HG03045 (cell line): Measurements from ENCODE around the gene GDAP2.
"Not testable (repeated sequence)": the region's sequence is repeated elsewhere in the genome, so short reads cannot be mapped to it uniquely, and the experiment has no call there.

Source experiments
- ATAC-seq: cut with Tn5 transposase; IDR thresholded peaks from one replicate; pipeline ENCODE4 v1.9.1; 2021; ENCODE audit warnings: mild to moderate bottlenecking, moderate library complexity; ENCODE audit not compliant: unreplicated experiment

Gene GDAP2, protein sequence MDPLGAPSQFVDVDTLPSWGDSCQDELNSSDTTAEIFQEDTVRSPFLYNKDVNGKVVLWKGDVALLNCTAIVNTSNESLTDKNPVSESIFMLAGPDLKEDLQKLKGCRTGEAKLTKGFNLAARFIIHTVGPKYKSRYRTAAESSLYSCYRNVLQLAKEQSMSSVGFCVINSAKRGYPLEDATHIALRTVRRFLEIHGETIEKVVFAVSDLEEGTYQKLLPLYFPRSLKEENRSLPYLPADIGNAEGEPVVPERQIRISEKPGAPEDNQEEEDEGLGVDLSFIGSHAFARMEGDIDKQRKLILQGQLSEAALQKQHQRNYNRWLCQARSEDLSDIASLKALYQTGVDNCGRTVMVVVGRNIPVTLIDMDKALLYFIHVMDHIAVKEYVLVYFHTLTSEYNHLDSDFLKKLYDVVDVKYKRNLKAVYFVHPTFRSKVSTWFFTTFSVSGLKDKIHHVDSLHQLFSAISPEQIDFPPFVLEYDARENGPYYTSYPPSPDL

DNA sequence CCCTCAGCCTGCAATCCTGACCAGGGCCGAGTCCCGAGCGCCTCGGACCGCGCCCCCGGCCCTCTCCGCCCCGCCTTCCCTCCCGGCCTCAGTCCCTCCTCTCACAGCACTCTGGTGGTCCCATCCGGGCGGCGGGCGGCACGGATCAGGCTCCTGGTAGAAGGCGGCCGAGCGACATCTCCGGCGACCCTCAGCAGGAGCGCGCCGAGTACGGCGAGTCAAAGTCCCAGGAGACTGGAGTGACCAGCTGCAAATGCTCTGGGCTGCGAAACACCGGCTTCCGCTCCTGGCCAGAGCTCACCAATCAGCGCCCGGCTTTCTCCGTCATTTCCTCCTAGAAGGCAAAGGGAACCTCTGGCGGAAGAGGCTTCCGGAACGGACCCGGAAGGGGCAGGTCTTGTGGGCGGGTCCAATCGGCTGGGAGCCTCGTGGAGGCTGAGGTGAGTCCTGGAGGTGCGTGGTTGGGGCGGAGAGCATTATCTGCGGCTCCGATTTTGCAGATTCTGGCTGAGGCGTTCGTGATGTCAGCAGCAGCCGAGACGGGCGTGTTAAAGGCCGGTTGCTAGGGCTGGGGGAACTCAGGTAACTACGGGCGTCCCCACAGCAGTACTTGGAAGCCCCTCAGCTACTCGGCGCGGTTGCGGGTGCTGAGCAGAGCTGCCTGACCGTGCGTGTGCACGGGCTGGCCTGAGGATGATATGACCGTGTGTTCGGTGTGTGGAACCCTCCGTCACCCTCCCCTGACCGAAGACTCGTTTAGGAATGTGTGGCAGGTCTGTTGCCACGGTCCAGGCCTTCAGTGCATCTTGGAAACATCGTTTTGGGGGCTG is at the start of gene GDAP2, which contains the start of gene WDR3:
TSS of gene GDAP2 (minus strand) at position 279 of the 830 bp plus-strand sequence. CDS start 9,264 bp downstream, outside the sequence.
TSS of gene WDR3 (plus strand) at position 397 of the 830 bp plus-strand sequence. CDS start 3,581 bp downstream, outside the sequence.
- ATAC-seq = peak; percentile 95

DNA sequence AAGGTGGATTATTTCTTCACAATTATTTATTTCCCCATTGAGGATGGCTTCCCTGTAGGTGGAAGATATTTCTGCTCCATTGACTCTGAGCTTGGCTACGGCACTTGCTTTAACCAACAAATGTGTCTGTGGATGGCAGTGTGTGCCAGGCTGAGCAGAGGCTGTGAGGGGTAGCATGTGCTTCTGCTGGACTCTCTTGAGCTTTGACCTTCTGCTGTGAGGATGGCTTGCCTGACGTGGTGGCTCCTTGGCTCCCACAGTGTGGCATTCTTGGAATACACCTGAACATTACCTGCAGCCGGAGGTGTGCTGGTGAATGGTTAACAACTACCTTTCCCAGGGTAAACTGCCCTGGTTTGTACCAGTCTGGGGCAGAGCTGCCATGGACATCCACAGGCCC is 47.0 kb upstream of the GDAP2 start:
- ATAC-seq = no peak

DNA sequence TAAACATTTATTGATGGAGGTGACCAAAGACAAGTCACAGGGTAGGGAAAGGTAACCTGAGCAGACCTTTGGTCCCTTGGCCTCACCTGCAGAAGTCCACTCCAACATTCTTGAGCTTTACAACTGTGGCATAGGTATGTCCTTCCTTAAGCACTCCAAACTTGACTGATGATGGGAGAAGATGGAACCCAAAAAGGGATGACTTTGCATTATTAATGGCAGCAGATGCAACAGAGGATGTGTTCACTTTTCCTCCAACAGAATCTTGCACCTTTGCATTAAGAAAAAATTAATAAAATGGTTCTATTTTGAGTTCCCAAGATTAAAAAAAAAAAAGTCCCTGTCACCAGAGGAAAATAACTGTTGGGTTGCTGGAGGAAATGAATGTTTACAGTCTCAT is 42.4 kb upstream of the GDAP2 start:
- ATAC-seq = no peak

DNA sequence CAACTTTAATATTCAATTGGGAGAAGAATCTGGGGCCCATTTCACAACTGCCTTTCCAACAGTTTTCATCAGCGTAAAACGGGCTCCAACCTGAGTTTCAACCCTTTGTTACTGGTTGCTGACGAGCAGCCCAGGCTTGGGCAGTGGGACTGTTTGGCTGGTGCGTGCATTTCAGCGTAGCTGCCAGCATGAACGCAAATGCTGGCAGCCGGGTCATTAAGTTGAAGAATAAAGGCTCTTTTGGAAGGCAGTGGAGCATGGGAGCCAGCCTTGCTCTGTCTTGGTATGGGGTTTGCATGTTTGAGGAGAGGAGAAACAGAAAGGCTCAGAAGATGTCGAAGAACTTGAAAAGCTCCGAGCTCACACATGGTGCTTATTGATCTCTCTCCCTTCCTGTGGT is 40.8 kb upstream of the GDAP2 start:
- ATAC-seq = no peak

DNA sequence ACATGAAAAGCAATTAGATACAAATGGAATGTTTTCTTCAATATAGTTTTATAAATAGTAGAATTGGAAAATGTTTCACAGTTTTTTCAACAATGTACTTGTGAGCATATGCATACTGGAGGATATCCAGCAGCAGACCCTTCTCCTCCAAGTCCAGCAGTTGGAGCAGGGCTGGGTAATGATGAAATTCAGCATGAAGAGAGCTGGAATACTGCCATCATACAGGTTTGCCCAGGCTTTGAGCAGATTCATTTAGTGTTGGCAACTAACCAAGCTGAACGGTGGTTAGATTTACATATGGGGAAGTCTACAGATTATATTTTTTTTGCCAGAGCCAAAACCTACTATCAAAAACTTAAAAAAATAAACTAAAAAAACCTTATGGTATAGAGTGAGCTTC is 38.5 kb upstream of the GDAP2 start:
- no peak for ATAC-seq

DNA sequence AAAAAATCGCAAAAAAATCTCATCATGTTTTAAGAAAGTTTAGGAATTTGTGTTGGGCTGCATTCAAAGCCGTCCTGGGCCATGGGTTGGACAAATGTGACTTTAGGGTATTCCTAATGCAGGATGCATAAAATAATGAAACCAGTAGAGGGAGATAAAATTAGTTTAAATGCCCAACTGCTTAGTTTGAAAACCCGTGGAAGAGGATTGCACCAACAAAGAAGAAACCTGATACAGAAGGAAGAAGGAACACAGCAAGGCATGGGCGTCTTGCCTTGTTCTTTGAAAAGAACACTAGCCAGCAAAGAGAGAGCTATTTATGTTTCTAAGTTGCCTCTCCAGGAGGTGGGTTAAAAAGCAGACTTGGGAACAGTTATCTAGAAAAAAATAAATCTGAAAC is 38.1 kb upstream of the GDAP2 start:
- no peak for ATAC-seq

DNA sequence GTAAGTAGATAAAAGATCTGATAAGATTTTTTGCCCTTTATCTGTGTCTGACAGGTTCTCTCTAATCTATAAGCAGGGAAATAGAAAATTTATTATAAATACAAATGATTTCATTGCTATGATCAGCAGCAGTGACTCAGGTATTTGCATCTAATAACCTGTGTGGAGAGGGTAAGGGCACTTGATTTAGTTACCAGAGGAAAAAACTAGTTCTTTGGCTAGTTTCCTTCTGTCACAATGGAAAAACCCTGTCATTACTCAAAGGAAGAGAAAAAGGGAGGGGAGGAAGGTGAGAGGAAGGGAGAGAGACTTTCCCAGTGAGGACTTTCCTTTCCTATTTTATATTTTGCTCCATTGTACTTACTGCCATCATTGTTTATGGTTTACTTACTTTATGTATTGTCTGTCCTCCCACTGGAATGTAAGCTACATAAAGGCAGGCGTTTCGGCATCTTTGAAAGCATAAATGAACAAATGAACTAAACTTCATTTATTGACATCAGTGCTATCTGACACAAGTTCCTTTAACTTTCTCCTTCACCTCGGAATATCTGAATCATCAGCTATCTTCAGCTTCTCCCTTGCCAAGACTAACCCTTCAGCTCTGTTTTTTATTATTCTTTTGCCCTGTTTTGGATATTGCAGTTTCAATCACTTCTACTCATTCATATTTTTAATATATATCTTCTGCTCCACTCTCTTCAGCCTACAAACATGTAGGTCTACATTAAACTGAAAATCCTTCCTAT is 35.0 kb upstream of the GDAP2 start:
- no peak for ATAC-seq

DNA sequence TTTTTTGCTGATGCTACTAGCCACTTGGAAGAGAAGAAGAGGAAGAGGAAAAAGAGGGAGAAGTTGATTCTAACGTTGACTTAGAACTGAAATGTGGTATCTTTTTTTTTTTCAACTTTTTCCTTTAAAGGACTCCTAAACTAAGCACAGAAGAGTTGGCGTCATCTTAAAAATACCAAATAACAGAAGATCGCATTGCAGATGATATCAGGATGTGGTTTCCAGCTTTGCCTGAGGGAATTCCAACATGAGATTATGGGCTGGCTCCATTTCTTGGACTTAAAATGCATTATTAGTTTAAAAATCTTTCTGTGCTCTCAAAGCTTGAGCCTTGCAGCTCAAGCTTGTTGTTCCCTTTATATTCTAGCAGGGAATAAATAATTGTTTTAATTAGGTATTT is 29.9 kb upstream of the GDAP2 start:
- ATAC-seq = no peak

DNA sequence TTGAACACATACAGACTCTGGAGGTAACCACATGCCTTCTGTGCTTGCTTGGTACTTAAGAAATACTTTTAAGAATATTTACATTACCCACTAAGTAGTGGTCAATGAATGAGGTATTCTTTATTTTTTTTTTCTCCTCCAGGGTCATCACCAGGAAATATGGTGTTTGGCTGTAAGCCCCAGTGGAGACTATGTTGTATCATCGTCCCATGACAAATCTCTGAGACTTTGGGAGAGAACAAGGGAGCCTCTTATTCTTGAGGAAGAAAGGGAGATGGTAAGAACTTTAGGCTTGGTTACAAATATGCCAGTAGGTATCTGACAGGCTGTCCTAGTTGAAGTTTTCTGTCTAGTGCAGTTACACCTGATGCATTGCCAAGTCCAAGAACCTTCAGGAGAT is 23.0 kb upstream of the GDAP2 start:
- no peak for ATAC-seq

DNA sequence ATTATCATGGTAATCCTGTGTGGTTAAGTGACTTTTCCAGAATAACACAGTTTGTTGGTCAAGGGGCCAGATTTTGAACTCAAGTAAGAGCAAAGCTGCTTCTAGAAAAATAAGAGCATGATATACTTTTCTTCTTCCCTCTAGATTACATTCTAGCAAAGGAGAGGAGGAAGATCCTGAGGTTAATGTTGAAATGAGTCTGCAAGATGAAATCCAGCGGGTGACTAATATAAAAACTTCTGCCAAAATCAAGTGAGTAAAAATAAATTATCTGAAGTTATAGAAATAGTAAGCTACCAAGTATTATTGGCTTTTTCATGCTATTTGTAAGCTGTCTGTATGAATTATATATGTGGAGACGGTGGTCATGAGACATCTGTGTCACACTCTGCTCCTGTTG is 12.9 kb upstream of the GDAP2 start:
- ATAC-seq = no peak

DNA sequence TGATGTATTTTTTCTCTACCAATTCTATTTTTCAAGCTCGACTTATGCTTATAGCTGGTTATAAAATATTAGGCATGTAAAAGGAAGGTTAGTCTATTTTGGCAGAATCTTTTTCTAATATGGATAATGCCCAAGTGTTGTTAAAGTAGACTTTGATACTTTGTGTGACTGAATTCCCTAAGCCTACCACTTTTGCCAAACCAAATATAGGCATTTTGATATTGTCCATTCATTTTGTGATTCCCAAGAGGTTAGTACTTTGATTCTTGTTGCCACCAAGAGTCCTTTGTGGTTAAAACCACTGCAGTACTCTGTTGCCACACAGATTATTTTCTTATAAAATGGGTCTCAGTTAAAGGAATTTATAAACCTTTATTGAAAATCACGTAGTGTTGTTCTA is 4.3 kb upstream of the GDAP2 start:
- no peak for ATAC-seq

DNA sequence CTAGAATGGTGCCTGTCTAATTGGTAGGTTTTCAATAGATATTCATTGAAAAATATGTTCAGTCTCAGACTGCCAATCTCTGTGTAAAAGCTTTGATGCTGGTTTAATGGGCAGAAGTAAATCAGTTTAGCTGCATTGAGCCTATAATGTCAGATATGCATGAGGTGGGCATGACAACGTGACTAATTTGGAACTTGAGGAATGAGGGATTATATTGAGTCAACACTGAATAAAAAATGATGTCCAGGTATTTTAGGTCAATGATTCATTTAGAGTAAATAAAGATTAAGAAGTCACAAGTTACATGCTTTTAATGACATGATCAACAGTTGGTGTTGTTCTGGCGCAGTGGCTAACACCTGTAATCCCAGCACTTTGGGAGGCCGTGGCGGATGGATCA is 3.2 kb upstream of the GDAP2 start:
- ATAC-seq = no peak

DNA sequence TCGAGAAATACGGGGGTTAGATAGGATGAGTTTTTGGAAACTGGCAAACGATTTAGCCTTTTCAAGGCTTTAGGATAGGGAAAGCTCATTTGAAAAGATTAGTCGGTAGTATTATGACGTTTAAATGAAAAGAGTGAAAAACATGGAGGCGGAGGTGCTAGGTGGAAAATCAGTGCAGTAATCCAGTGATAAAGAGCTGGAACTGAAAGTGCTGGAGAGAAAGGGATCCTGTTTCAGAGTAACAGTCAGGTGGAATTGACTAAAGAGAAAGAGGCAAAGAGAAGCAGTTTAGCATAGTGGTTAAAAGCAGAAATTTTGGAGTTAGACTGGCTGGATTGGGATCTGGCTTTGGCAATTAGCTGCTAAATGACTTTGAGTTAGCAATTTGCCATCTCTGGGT is 1.1 kb upstream of the GDAP2 start:
- no peak for ATAC-seq

DNA sequence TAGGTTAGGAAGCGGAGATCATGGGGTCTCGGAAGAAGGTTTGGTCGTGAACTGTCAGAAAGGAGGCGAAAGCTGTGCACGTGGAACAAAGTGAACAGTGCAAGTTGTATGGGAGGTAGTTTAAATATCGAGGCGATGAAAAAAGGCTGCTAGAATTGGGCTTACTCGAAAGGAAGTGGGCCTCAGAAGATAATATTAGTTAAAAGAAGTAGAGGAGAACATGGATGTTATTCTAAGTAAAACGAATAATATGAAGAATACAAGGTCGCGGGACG is 689 bp upstream of the GDAP2 start:
- ATAC-seq = no peak

DNA sequence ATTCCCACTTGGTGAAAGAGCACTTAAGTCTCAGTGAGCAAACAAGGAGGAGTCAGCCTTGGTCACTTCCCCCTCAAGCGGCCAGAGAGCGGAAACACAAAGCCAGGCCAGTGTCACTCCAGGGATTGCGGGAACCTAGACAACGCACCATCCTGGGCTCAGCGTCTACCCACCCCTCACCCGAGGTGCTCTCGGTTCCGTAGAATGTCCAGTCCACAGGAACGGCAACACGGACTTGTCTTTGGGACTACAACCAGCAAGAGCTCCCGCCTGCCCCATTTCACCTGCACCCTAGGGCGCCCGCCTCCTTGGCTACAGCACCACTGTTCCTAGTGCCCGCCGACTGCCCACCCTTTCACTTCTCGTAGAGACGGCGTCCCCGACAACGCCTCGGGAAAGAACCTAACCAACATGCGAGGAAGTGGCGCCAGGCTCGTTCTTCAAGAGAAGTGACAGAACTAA is 509 bp downstream of the GDAP2 start:
- ATAC-seq = peak; percentile 45

DNA sequence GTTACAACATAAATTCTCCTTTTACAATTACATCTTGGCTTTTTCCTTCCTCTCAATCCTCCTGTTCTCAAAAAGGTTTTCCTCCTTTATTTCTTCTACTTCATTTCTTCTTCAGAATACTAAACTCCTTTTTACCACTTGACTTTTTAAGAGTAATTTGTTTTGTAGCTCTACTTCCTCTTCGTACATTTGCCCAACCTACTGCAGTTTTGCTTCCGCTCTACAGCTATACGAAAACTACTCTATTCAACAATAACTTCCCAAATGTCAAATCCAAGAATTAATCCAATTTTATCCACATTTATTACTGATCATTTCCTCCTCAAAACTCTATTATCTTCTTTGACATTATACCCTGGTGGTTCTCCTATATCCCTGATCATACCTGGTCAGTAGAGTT is 3.4 kb downstream of the GDAP2 start:
- no peak for ATAC-seq

DNA sequence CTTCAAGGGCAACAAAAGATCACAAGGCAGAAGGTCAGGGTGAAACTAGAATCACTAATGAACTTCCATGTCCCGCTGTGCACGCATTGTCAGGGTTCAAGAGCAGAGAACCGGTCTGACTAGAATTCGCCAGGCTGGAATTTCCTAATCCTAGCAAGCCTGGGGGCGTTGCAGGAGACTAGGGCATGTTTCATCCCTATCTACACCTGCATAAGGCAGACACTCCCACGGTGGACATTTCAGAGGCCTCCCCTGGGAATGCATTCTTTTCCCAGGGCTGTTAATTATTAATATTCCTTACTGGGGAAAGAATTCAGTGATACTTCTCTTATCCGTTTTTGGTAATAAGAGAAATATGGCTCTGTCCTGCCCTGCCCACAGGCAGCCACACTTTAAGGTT is 6.7 kb downstream of the GDAP2 start:
- ATAC-seq = not testable (repeated sequence)

DNA sequence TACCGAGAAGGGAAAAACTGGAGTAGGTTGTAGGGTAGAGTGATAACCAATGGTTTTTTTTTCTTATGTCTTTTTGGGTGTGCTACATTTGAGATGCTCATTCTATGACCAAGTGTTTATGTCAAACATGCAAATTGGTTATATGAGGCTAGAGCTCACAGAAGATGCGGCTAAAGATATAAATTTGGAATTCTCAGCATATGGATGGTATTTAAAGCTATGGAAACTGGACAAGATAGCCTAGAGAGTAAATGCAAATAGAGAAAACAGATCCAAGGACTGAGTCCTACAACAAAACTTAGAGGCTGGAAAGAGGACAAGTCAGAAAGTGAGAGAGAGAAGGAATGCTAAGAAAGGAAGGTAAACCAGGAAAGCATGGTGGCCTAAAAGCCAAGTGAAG is 7.4 kb downstream of the GDAP2 start:
- no peak for ATAC-seq

DNA sequence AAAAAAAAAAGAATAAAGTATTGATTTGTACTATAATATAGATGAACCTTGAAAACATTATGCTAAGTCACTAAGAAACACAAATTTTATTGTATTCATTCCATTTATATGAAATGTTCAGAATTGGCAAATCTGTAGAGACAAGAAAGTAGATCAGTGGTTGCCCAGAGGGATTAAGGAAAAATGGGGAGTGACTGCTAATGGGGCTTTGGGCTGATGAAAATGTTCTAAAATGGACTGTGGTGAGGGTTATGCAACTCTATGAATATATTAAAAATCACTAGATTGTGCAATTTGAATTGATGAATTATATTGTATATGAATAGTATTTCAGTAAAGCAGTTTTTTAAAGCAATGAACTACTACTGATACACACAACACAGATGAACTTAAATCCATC is 10.0 kb downstream of the GDAP2 start:
- ATAC-seq = no peak

DNA sequence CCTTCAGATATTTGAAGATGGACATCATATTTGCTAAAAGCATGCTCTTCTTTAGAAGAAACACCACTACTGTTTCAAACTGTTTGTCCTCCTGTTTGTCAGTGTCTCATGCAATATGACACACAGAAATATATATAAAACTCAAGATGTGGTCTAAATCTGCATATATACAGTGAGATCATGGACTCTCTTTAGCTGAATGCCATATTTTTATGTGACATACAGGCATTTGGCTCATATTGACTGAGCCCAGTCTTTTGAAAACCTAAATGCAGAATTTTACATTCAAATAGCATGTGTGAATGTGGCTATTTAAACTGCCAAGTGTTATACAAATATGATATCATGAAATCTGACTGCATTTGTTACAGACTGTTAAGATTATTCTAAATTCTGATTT is 18.4 kb downstream of the GDAP2 start:
- no peak for ATAC-seq

DNA sequence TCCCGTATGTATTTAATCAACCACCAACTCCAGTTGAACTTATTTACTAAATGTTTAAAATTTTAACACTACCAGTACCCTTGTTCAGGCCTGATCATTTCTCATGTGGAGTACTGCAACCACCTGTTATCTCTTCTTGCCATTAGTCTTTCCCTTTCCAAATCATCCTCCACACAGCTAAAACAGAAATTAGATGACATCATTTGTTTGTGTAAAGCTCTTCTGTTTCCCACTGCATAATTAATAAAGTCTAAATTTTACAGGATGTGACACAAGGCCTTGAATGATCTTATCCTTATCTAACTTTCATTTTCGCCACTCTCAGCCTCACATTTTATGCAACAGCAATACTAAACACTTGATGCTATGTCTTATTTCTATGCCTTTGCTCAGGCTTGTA is 24.4 kb downstream of the GDAP2 start:
- ATAC-seq = no peak
